Urothelium cell line (cell line): Measurements from ENCODE around the gene RIMS1.
"Not testable (repeated sequence)": the region's sequence is repeated elsewhere in the genome, so short reads cannot be mapped to it uniquely, and the experiment has no call there.

Source experiments
- DNase-seq: peaks from one replicate; pipeline ENCODE4 v3.0.0; 2011; ENCODE audit warnings: low spot score, mixed read lengths
- FAIRE-seq: peaks from 2 replicates; lab custom pipeline; 2011; peaks lifted over from hg19 to GRCh38; lab: Jason Lieb, UNC

Gene RIMS1

DNA sequence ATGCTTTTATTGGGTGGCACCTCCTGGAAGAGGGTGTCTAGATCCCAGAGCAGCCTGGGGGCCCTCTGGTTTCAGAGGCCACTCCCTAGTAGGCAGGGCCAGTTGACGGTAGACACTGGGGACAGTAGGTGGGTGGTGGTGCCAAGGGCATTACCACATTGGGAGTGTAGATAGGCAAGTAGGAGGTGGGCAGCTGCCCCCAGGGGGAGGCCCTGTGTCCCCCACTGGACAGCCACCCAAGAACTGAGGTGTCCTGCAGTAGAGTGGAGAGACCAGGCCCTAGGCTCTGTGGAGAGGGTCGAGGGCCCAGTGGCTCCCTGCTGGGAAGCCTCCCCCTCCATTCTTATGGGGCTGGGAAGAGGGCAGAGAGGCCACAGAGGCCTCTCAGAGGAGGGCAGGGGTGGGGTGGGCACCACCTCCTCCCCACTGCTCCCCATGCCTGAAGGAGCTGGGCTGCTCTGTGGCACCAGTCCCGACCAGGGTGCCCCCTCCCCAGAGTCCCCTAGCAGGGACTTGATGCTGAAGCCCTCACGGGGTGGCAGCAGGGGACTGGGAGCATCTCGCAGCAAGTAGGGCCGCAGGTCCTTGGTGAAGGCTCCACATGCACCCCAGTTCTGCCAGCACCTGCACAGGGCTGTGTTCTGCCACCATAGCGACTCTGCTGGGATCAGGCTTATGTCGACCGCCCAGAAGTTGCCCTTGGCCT is 430.5 kb downstream of the RIMS1 start:
- no peak for DNase-seq
- FAIRE-seq, result peak; percentile 62

GRCh38 chr6:72321788-72322187 is 435.4 kb downstream of the RIMS1 start:
- FAIRE-seq (no peak), DNase-seq (peak; percentile 13)

DNA sequence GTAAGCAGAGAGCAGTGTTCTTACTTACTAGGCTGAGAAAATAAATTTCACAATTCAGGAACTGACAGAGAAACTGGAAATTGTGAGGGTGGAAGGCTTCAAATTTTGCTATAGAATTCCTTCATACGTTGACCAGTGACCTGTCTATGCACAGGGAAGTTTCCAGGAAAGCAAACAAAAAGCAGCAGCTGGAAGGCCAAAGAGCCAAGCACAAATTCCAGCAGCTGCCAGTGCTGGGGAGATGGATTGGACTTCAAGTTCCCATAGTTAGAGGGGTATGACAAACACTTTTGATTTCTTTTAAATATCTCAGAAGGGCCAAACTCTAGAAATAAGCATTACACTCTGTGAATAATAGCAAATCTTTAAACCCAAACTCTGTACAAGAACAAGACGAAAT is 436.4 kb downstream of the RIMS1 start:
- FAIRE-seq (no peak), DNase-seq (no peak)

GRCh38 chr6:72324591-72324990 is 438.2 kb downstream of the RIMS1 start:
- FAIRE-seq (no peak), DNase-seq (no peak)

DNA sequence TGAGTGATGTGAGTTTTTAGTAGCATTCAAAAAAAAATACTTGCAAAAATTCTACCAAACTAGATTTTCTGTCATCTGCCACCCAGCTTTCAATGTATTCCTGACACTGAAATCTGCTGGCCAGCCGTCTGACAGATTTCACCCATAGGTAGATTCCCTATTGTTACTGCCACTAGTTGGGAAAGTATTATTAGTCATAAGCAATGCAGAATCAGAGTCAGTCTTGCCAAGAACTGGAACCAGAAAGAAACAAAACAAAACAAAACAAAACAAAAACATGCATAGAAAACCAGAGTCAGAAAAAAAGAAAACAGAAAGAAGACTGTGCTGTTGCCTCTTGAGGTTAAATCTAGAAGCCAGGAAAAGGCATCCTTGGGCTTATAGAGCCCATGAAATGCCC is 442.4 kb downstream of the RIMS1 start:
- no peak for FAIRE-seq

DNA sequence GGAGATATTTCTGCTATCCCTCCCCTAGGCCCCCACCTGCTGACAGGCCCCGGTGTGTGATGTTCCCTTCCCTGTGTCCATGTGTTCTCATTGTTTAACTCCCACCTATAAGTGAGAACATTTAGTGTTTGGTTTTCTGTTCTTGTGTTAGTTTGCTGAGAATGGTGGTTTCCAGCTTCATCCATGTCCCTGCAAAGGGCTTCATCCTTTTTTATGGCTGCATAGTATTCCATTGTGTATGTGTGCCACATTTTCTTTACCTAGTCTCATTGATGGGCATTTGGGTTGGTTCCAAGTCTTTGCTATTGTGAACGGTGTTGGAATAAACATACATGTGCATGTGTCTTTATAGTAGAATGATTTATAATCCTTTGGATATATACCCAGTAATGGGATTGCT is 448.9 kb downstream of the RIMS1 start:
- FAIRE-seq, DNase-seq: not testable (repeated sequence)

More for the DNA sequence above, 442.4 kb downstream of the RIMS1 start:
- DNase-seq, result no peak

DNA sequence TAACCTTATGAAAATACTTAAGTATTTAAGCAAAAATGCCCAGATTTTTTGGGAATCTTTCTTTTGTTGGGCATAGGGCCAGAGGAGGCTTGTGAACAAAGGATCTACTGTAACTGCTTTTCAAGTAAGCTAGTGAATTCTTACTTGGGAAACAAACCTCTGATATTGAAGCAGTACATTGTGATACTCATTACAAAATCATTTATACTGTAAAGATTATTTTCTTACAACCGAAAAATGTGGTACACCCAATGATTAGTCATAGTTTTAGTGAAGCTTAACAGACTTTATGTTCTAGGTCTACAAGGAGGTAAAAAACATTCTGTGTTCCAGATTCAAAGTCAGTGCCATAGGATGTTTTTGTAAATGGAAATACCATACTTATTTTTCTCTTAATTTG is 462.6 kb downstream of the RIMS1 start:
- DNase-seq, result peak; percentile 16
- FAIRE-seq, result no peak

GRCh38 chr6:72350296-72350881 is 464.0 kb downstream of the RIMS1 start:
- DNase-seq (no peak), FAIRE-seq (no peak)

GRCh38 chr6:72363844-72364740 is 477.7 kb downstream of the RIMS1 start:
- FAIRE-seq, result no peak
- DNase-seq, result peak; percentile 89

- FAIRE-seq (no peak), DNase-seq (no peak)
These were observed 479.4 kb downstream of the RIMS1 start for GRCh38 chr6:72365773-72366172.

GRCh38 chr6:72367439-72367838 is 481.1 kb downstream of the RIMS1 start:
- DNase-seq, result no peak
- no peak for FAIRE-seq

- no peak for DNase-seq
- FAIRE-seq, result no peak
These were observed 485.1 kb downstream of the RIMS1 start for GRCh38 chr6:72371473-72371872.

GRCh38 chr6:72374172-72374571 is 487.8 kb downstream of the RIMS1 start:
- FAIRE-seq, result no peak
- no peak for DNase-seq

GRCh38 chr6:72374857-72375256 is 488.5 kb downstream of the RIMS1 start:
- DNase-seq (no peak), FAIRE-seq (no peak)

DNA sequence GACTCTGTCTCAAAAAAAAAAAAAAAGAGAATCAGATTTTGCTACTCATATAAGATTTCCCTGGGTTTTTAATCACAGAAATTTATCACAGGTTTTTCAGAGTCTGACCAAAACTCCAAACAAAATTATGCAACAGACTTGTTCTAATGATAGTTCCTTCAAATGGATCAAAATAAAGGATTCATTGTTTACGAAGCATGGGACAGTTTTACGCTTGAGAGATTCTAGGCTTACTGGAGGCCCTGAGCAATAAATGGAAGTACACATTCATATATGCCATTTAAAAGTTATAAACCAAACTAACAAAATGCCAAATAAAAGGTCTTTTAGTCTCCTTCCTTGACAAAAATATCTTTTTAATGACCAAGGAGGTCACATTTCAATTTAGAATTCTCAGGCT is 490.4 kb downstream of the RIMS1 start:
- no peak for FAIRE-seq
- DNase-seq, result no peak

- DNase-seq (no peak), FAIRE-seq (no peak)
These were observed 494.7 kb downstream of the RIMS1 start for GRCh38 chr6:72381076-72381475.

DNA sequence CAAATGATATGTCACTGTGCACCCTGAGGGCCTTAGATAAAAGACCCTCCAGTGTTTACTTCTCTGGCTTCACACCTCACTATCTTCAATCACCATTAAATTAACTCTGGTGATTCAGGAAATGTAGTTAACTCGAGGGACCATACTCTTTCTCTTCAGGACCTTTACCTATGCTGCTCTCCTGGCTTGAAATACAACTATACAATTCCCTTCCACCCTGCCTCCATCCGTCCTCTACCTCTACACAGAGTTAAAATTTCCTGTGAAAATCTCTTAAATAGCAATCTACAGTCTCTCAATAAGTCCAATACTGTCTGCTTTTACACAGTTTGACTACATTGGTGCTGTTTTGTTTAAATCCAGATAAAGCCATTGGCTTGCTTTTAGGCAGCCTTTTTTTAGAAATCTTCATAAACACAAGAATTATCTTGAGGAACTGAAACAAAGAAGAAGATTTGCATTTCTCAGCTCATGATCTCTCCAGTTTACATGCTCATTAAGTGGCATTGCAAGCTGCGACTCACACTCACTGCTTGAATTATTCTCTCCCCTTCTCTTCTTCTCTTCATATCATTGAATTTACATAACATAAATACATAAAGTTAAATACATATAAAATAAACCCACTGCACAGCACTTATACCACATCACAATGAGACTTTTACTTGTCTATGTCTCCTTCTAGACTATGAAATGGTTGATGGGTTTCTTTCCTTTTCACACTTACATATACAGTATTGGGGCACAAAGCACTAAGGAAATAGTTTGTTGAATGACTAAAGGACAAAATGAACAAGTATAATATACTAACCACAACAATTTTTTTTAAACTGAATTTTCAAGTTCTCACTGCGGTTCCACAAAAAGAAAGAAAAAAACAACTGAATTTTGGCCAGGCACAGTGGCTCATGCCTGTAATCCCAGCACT is 496.5 kb downstream of the RIMS1 start:
- FAIRE-seq (no peak), DNase-seq (no peak)

DNA sequence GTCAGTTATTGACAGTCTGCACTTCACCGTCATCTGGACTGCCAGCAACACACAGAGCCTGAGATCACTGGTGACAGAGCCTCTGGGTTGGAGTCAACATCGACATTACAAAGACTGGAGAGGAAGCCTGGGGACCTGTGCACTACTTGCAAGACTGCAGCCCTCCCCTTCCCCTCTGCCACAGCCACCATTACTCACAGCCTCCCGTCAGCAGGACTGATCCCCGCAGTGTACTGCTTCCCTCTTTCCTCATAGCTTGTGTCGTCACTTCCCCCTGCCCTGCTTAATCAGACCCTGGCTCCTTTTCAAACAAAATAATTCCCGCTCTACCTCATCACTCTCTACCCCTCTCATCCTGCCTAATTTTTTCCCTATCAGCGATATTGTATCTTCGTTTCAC is 500.0 kb downstream of the RIMS1 start:
- FAIRE-seq (no peak), DNase-seq (no peak)

DNA sequence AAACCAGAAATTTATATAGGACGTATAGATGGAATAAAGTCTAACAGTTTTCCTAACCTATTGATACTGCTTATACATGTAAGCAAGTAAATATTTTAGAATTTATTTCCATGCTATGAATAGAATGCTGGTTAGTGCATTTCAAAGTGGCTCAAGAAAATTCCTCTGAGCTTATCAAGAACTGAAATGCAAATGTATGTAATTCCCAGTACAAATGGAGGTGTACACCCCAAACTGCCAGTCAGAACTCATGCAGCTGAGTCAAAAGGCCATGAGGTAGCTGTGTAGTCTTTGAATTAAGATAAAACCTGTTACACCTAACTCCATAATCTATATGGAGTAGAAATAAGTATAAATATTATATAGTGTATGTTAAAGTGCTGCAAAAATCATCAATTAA is 503.3 kb downstream of the RIMS1 start:
- DNase-seq, result no peak
- FAIRE-seq, result no peak

- FAIRE-seq (no peak), DNase-seq (no peak)
These were observed 504.2 kb downstream of the RIMS1 start for GRCh38 chr6:72390548-72390947.

DNA sequence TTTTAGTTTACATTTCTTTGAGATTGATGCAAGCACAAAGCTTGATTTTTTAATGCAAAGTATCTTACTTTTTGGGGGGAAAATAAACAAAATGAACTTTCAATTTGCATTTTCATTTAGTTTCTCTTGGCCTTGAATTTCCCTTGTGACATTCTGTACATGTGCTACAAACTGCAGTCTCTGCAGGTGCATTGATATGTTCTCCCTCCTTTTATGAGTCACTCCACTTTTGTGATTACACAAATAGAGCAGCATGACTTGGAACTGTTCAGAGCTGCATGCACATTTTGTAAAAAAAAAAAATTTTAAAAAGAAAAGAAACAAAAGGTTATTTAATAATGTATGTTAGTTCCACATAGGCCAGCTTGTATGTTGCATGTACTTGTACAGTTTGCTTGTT is 515.5 kb downstream of the RIMS1 start:
- DNase-seq (no peak), FAIRE-seq (no peak)
